IPS-NIHi7 (cell line): Measurements from ENCODE around the gene RYR2.

Source experiments
- DNase-seq: peaks from one replicate; pipeline ENCODE4 v3.0.0; 2012; ENCODE audit warnings: mixed read lengths; ENCODE audit errors: extremely low spot score

RYR2 gene

GRCh38 chr1:237197470-237198425 lies 155.8 kb downstream of the RYR2 start:
- peak; percentile 44 for DNase-seq

- DNase-seq = no peak
These were observed 157.0 kb downstream of the RYR2 start for GRCh38 chr1:237199026-237199425.

GRCh38 chr1:237201155-237201554 lies 159.2 kb downstream of the RYR2 start:
- no peak for DNase-seq

GRCh38 chr1:237204841-237205240 lies 162.9 kb downstream of the RYR2 start:
- no peak for DNase-seq

GRCh38 chr1:237205400-237206064 lies 163.5 kb downstream of the RYR2 start:
- no peak for DNase-seq

GRCh38 chr1:237206065-237206414 lies 164.1 kb downstream of the RYR2 start:
- DNase-seq = no peak

GRCh38 chr1:237211031-237211430 lies 169.0 kb downstream of the RYR2 start:
- no peak for DNase-seq

GRCh38 chr1:237211540-237211939 lies 169.6 kb downstream of the RYR2 start:
- no peak for DNase-seq

GRCh38 chr1:237219751-237220642 lies 178.0 kb downstream of the RYR2 start:
- no peak for DNase-seq

- no peak for DNase-seq
These were observed 181.4 kb downstream of the RYR2 start for GRCh38 chr1:237223419-237223818.

- DNase-seq = no peak
These were observed 184.4 kb downstream of the RYR2 start for GRCh38 chr1:237226177-237226944.

GRCh38 chr1:237227476-237227875 lies 185.5 kb downstream of the RYR2 start:
- no peak for DNase-seq

GRCh38 chr1:237228421-237228820 lies 186.4 kb downstream of the RYR2 start:
- no peak for DNase-seq

GRCh38 chr1:237229333-237229732 lies 187.3 kb downstream of the RYR2 start:
- no peak for DNase-seq

- DNase-seq = peak; percentile 43
These were observed 190.5 kb downstream of the RYR2 start for GRCh38 chr1:237232501-237232900.

- DNase-seq = no peak
These were observed 193.1 kb downstream of the RYR2 start for GRCh38 chr1:237235091-237235490.

- no peak for DNase-seq
These were observed 195.7 kb downstream of the RYR2 start for GRCh38 chr1:237237721-237238120.

GRCh38 chr1:237239248-237239647 lies 197.3 kb downstream of the RYR2 start:
- peak; percentile 18 for DNase-seq

- DNase-seq = no peak
These were observed 199.1 kb downstream of the RYR2 start for GRCh38 chr1:237241038-237241437.

- DNase-seq = no peak
These were observed 202.8 kb downstream of the RYR2 start for GRCh38 chr1:237244778-237245177.

- DNase-seq = no peak
These were observed 205.5 kb downstream of the RYR2 start for GRCh38 chr1:237247442-237247841.
